Embryonic facial prominence (tissue), 1 donor: ENCODE measurements around the gene ITPRIP.

Experiments
- DNase-seq: peaks from one replicate; pipeline ENCODE4 v3.0.0-alpha.2; 2016; ENCODE audit errors: extremely low spot score

Gene ITPRIP

GRCh38 chr10:104286939-104287338, 51.3 kb downstream of the ITPRIP start:
- no peak for DNase-seq

- no peak for DNase-seq
These were observed 53.4 kb downstream of the ITPRIP start for GRCh38 chr10:104284846-104285245.

- no peak for DNase-seq
These were observed 56.6 kb downstream of the ITPRIP start for GRCh38 chr10:104281694-104282093.

GRCh38 chr10:104279550-104280259, 58.6 kb downstream of the ITPRIP start:
- no peak for DNase-seq

GRCh38 chr10:104277785-104278184, 60.5 kb downstream of the ITPRIP start:
- DNase-seq: no peak

GRCh38 chr10:104276192-104276591, 62.1 kb downstream of the ITPRIP start:
- no peak for DNase-seq

GRCh38 chr10:104274762-104275721, 63.2 kb downstream of the ITPRIP start:
- DNase-seq: no peak

- DNase-seq: no peak
These were observed 64.2 kb downstream of the ITPRIP start for GRCh38 chr10:104273899-104274575.

GRCh38 chr10:104273286-104273685, 65.0 kb downstream of the ITPRIP start:
- no peak for DNase-seq

GRCh38 chr10:104268713-104269645, 69.3 kb downstream of the ITPRIP start, which contains the start of gene GSTO2:
GSTO2 (plus strand) TSS chr10:104269184; CDS start chr10:104274916, 5,732 bp downstream.
- DNase-seq: peak; percentile 98

- no peak for DNase-seq
These were observed 69.9 kb downstream of the ITPRIP start for GRCh38 chr10:104268405-104268712.

GRCh38 chr10:104267721-104268404, 70.4 kb downstream of the ITPRIP start:
- DNase-seq: no peak

GRCh38 chr10:104264783-104265182, 73.5 kb downstream of the ITPRIP start:
- DNase-seq: no peak

GRCh38 chr10:104262055-104262454, 76.2 kb downstream of the ITPRIP start:
- no peak for DNase-seq

- no peak for DNase-seq
These were observed 77.5 kb downstream of the ITPRIP start for GRCh38 chr10:104260775-104261115.

GRCh38 chr10:104259999-104260774, 78.1 kb downstream of the ITPRIP start:
- DNase-seq: no peak
